ENCODE results near the gene SLC25A21. TPM values are rescaled to one million over a fixed set of nuclear protein-coding genes. Genes with fewer than 3 reads are reported as not detected.
"Not testable (repeated sequence)": the region's sequence is repeated elsewhere in the genome, so short reads cannot be mapped to it uniquely, and the experiment has no call there.

The SLC25A21 gene
- polyA plus RNA-seq, 1 experiment = 0.50 TPM

- no peaks in the 10 kb centered on the region for H3K36me3 ChIP-seq (ENCODE audit: control insufficient read depth, insufficient read depth, low read length)
- peaks cover 1% of the 10 kb centered on the region; the same call in 1 of the 2 replicates for H3K27me3 ChIP-seq (ENCODE audit: control insufficient read depth, insufficient read depth, low read length)
- DNase-seq (ENCODE audit: low read depth) = no peak
- ChIA-PET POLR2A (no interaction called here), CTCF (interaction anchor here (0.6 to 5.4 kb wide), 3 partner anchors 211 to 599 kb away, joined by 3 to 55 read pairs (median 4); no protein-coding TSS in a partner anchor)
- no peak for TF ChIP-seq CTCF (IDR thresholded peaks at IDR 0.05; ENCODE audit: insufficient read depth, low read depth, low read length)
- no peak overlapping the region for H3K4me3 ChIP-seq (ENCODE audit: low read depth, low read length)
Measured at GRCh38 chr14:37153483-37153882, 18.9 kb downstream of the SLC25A21 start.

- POLR2A ChIA-PET = no interaction called here
- no peak overlapping the region for H3K4me3 ChIP-seq (ENCODE audit: low read depth, low read length)
- H3K36me3 ChIP-seq (ENCODE audit: control insufficient read depth, insufficient read depth, low read length) = no peaks in the 10 kb centered on the region
- 0 out of 2 replicates have a peak, but pooled peaks cover 1% of the 10 kb centered on the region for H3K27me3 ChIP-seq (ENCODE audit: control insufficient read depth, insufficient read depth, low read length)
- CTCF ChIA-PET = interaction anchor here (0.6 to 5.4 kb wide), 4 partner anchors 210 to 1058 kb away, joined by 3 to 55 read pairs (median 4); no protein-coding TSS in a partner anchor
- no peak for DNase-seq (ENCODE audit: low read depth)
- no peak for TF ChIP-seq CTCF (IDR thresholded peaks at IDR 0.05; ENCODE audit: insufficient read depth, low read depth, low read length)
Measured at GRCh38 chr14:37153005-37153404, 19.4 kb downstream of the SLC25A21 start.

GRCh38 chr14:37150414-37150813, 22.0 kb downstream of the SLC25A21 start:
- TF ChIP-seq CTCF (IDR thresholded peaks at IDR 0.05; ENCODE audit: insufficient read depth, low read depth, low read length) = peak; percentile 63
- no peak overlapping the region for H3K4me3 ChIP-seq (ENCODE audit: low read depth, low read length)
- H3K27me3 ChIP-seq (ENCODE audit: control insufficient read depth, insufficient read depth, low read length) = 0 out of 2 replicates have a peak, but pooled peaks cover 1% of the 10 kb centered on the region
- no peaks in the 10 kb centered on the region for H3K36me3 ChIP-seq (ENCODE audit: control insufficient read depth, insufficient read depth, low read length)
- no peak for DNase-seq (ENCODE audit: low read depth)
- CTCF ChIA-PET = interaction anchor here (0.6 to 5.4 kb wide), 29 partner anchors 8 to 616 kb away, joined by 3 to 55 read pairs (median 5); partner anchors contain the start of gene PAX9
- POLR2A ChIA-PET = interaction anchor here (1.2 kb wide), 1 partner anchor 500 kb away, joined by 3 read pairs; no protein-coding TSS in a partner anchor

- no peak for DNase-seq (ENCODE audit: low read depth)
- no peak overlapping the region for H3K4me3 ChIP-seq (ENCODE audit: low read depth, low read length)
- ChIA-PET CTCF (interaction anchor here (3.8 kb wide), 1 partner anchor 205 kb away, joined by 11 read pairs; no protein-coding TSS in a partner anchor), POLR2A (no interaction called here)
- no peaks in the 10 kb centered on the region for H3K36me3 ChIP-seq (ENCODE audit: control insufficient read depth, insufficient read depth, low read length)
- TF ChIP-seq CTCF (IDR thresholded peaks at IDR 0.05; ENCODE audit: insufficient read depth, low read depth, low read length) = no peak
- no peaks in the 10 kb centered on the region for H3K27me3 ChIP-seq (ENCODE audit: control insufficient read depth, insufficient read depth, low read length)
Measured at GRCh38 chr14:37147310-37147880, 25.0 kb downstream of the SLC25A21 start.

- H3K4me3 ChIP-seq (ENCODE audit: low read depth, low read length); DNase-seq (ENCODE audit: low read depth); H3K27me3 ChIP-seq (ENCODE audit: control insufficient read depth, insufficient read depth, low read length); POLR2A ChIA-PET; H3K36me3 ChIP-seq (ENCODE audit: control insufficient read depth, insufficient read depth, low read length): not testable (repeated sequence)
- CTCF ChIA-PET = interaction anchor here (1.5 to 3.8 kb wide), 3 partner anchors 9 to 498 kb away, joined by 5 to 11 read pairs (median 5); no protein-coding TSS in a partner anchor
Measured at GRCh38 chr14:37146438-37146837, 26.0 kb downstream of the SLC25A21 start.
